Ishikawa (cell line): ENCODE data around the gene CSF3R.

Experiments used
- CEBPB ChIP-seq: IDR thresholded peaks from 2 replicates; pipeline ENCODE4 v1.6.1; 2012
- YY1 ChIP-seq: IDR thresholded peaks from 2 replicates; pipeline ENCODE4 v1.6.1; 2012; ENCODE audit warnings: low read depth

- TF ChIP-seq CEBPB = no peak
- no peak for TF ChIP-seq YY1
Measured at GRCh38 chr1:36438715-36439114, 44.0 kb downstream of the CSF3R start.
